AG10803 (cell line): Measurements from ENCODE around the gene SERPINB1.
A peak's percentile ranks its signal among the peaks of the same experiment; 100 is the strongest.

ENCODE experiments used
- DNase-seq: peaks from one replicate; pipeline ENCODE4 v3.0.0; 2010; ENCODE audit warnings: low read depth
- H3K4me3 ChIP-seq: 2 replicates; pipeline ENCODE4 v1.5.1; 2011; ENCODE audit warnings: mild to moderate bottlenecking, low read length, control low read depth
- CTCF ChIP-seq: conservative IDR thresholded peaks from 2 replicates; pipeline ENCODE4 v1.5.1; 2011; ENCODE audit warnings: mild to moderate bottlenecking, low read length, control low read depth, inconsistent platforms

The SERPINB1 gene

GRCh38 chr6:2820415-2820814 is 21.2 kb downstream of the SERPINB1 start:
- TF ChIP-seq CTCF = no peak
- no peak overlapping the region for H3K4me3 ChIP-seq
- no peak for DNase-seq

- DNase-seq = no peak
- no peak overlapping the region for H3K4me3 ChIP-seq
- no peak for TF ChIP-seq CTCF
Measured at GRCh38 chr6:2819978-2820377, 21.7 kb downstream of the SERPINB1 start.

- TF ChIP-seq CTCF = no peak
- DNase-seq = no peak
- H3K4me3 ChIP-seq = no peak overlapping the region
Measured at GRCh38 chr6:2819115-2819514, 22.5 kb downstream of the SERPINB1 start.

GRCh38 chr6:2818593-2818992 is 23.1 kb downstream of the SERPINB1 start:
- no peak overlapping the region for H3K4me3 ChIP-seq
- no peak for TF ChIP-seq CTCF
- peak; percentile 36 for DNase-seq

- H3K4me3 ChIP-seq = no peak overlapping the region
- TF ChIP-seq CTCF = no peak
- DNase-seq = peak; percentile 46
Measured at GRCh38 chr6:2817903-2818443, 23.7 kb downstream of the SERPINB1 start.

- DNase-seq = no peak
- no peak overlapping the region for H3K4me3 ChIP-seq
- no peak for TF ChIP-seq CTCF
Measured at GRCh38 chr6:2816158-2816557, 25.5 kb downstream of the SERPINB1 start.

GRCh38 chr6:2812695-2813094 is 29.0 kb downstream of the SERPINB1 start:
- H3K4me3 ChIP-seq = no peak overlapping the region
- TF ChIP-seq CTCF = no peak
- no peak for DNase-seq
